ENCODE measurements around the gene TMEM132D.

DNA sequence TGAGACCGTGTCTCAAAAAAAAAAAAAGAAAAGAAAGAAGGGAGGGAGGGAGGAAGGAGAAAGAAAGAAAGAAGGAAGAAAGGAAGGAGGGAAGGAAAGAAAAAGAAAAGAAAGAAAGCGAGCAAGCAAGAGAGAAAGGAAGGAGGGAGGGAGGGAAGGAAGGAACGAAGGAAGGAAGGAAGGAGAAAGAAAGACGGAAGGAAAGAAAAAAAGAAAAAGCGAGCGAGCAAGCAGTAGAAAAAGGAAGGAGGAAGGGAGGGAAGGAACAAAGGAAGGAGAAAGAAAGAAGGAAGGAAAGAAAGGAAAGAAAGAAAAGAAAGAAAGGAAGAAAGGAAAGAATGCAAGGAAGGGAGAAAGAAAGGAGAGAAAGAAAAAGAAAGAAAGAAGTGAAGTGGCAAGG lies 546.6 kb downstream of the TMEM132D start:
- TF ChIP-seq ZNF843 (tag by site-specific recombination; IDR thresholded peaks at IDR 0.05) = no peak
- no peak for TF ChIP-seq ZNF121 (tag by site-specific recombination; IDR thresholded peaks at IDR 0.05)
- TF ChIP-seq, protein P1, sequence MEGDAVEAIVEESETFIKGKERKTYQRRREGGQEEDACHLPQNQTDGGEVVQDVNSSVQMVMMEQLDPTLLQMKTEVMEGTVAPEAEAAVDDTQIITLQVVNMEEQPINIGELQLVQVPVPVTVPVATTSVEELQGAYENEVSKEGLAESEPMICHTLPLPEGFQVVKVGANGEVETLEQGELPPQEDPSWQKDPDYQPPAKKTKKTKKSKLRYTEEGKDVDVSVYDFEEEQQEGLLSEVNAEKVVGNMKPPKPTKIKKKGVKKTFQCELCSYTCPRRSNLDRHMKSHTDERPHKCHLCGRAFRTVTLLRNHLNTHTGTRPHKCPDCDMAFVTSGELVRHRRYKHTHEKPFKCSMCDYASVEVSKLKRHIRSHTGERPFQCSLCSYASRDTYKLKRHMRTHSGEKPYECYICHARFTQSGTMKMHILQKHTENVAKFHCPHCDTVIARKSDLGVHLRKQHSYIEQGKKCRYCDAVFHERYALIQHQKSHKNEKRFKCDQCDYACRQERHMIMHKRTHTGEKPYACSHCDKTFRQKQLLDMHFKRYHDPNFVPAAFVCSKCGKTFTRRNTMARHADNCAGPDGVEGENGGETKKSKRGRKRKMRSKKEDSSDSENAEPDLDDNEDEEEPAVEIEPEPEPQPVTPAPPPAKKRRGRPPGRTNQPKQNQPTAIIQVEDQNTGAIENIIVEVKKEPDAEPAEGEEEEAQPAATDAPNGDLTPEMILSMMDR (tag by site-specific recombination; IDR thresholded peaks at IDR 0.05) = no peak
- no peak for TF ChIP-seq KLF1 (tag by site-specific recombination; IDR thresholded peaks at IDR 0.05)
- TF ChIP-seq, protein P2, sequence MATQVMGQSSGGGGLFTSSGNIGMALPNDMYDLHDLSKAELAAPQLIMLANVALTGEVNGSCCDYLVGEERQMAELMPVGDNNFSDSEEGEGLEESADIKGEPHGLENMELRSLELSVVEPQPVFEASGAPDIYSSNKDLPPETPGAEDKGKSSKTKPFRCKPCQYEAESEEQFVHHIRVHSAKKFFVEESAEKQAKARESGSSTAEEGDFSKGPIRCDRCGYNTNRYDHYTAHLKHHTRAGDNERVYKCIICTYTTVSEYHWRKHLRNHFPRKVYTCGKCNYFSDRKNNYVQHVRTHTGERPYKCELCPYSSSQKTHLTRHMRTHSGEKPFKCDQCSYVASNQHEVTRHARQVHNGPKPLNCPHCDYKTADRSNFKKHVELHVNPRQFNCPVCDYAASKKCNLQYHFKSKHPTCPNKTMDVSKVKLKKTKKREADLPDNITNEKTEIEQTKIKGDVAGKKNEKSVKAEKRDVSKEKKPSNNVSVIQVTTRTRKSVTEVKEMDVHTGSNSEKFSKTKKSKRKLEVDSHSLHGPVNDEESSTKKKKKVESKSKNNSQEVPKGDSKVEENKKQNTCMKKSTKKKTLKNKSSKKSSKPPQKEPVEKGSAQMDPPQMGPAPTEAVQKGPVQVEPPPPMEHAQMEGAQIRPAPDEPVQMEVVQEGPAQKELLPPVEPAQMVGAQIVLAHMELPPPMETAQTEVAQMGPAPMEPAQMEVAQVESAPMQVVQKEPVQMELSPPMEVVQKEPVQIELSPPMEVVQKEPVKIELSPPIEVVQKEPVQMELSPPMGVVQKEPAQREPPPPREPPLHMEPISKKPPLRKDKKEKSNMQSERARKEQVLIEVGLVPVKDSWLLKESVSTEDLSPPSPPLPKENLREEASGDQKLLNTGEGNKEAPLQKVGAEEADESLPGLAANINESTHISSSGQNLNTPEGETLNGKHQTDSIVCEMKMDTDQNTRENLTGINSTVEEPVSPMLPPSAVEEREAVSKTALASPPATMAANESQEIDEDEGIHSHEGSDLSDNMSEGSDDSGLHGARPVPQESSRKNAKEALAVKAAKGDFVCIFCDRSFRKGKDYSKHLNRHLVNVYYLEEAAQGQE (tag by site-specific recombination; IDR thresholded peaks at IDR 0.05) = no peak
- TF ChIP-seq, protein P3, sequence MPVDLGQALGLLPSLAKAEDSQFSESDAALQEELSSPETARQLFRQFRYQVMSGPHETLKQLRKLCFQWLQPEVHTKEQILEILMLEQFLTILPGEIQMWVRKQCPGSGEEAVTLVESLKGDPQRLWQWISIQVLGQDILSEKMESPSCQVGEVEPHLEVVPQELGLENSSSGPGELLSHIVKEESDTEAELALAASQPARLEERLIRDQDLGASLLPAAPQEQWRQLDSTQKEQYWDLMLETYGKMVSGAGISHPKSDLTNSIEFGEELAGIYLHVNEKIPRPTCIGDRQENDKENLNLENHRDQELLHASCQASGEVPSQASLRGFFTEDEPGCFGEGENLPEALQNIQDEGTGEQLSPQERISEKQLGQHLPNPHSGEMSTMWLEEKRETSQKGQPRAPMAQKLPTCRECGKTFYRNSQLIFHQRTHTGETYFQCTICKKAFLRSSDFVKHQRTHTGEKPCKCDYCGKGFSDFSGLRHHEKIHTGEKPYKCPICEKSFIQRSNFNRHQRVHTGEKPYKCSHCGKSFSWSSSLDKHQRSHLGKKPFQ (tag by site-specific recombination; IDR thresholded peaks at IDR 0.05) = no peak
- no peak for TF ChIP-seq KLF10 (tag by site-specific recombination; IDR thresholded peaks at IDR 0.05)
- TF ChIP-seq ZNF350 (tag by site-specific recombination; IDR thresholded peaks at IDR 0.05) = no peak
- no peak for TF ChIP-seq MEIS1 (CRISPR knock-in tag; IDR thresholded peaks at IDR 0.05; ENCODE audit: borderline replicate concordance)
- TF ChIP-seq ZEB2 (tag by site-specific recombination; IDR thresholded peaks at IDR 0.05) = no peak

Measured in HEK293 (cell line).